Mesothelial cell of epicardium (in vitro differentiated cells): ENCODE results near the gene SLF2. TPM values are rescaled to one million over a fixed set of nuclear protein-coding genes. Genes with fewer than 3 reads are reported as not detected.

Experiments used
- DNase-seq, 2 experiments: peaks; one replicate each; pipeline ENCODE4 v3.0.0; 2021; ENCODE audit warnings: low spot score in 2 of 2; ENCODE audit not compliant: unreplicated experiment in 2 of 2
- H3K27ac Mint-ChIP-seq: 2 replicates; pipeline ENCODE4 v1.8.0; 2021; ENCODE audit warnings: mixed read lengths
- H3K27me3 Mint-ChIP-seq: 2 replicates; pipeline ENCODE4 v1.8.0; 2021; ENCODE audit warnings: low read depth, mixed read lengths
- H3K36me3 Mint-ChIP-seq: 2 replicates; pipeline ENCODE4 v1.8.0; 2021; ENCODE audit warnings: mixed read lengths
- H3K4me1 Mint-ChIP-seq: 2 replicates; pipeline ENCODE4 v1.8.0; 2021; ENCODE audit warnings: mixed read lengths
- H3K4me3 Mint-ChIP-seq: 2 replicates; pipeline ENCODE4 v1.8.0; 2021; ENCODE audit warnings: mild to moderate bottlenecking, moderate library complexity, mixed read lengths
- H3K9me3 Mint-ChIP-seq: 2 replicates; pipeline ENCODE4 v1.8.0; 2021; ENCODE audit warnings: mixed read lengths
- total RNA-seq: library from RNA; stranded (reverse); gene quantifications from 3 replicates; pipeline ENCODE4 v1.2.1, GENCODE V29; 2021
- TF ChIP-seq, protein P1 (sequence below): fragments of 200-600 bp; sonication (generic); IDR thresholded peaks from one replicate; pipeline ENCODE4 v1.5.0; 2021; ENCODE audit warnings: antibody characterized with exemption; ENCODE audit not compliant: unreplicated experiment

SLF2 gene
- total RNA-seq, 1 donor from 2014 or later = 35.5 TPM

DNA sequence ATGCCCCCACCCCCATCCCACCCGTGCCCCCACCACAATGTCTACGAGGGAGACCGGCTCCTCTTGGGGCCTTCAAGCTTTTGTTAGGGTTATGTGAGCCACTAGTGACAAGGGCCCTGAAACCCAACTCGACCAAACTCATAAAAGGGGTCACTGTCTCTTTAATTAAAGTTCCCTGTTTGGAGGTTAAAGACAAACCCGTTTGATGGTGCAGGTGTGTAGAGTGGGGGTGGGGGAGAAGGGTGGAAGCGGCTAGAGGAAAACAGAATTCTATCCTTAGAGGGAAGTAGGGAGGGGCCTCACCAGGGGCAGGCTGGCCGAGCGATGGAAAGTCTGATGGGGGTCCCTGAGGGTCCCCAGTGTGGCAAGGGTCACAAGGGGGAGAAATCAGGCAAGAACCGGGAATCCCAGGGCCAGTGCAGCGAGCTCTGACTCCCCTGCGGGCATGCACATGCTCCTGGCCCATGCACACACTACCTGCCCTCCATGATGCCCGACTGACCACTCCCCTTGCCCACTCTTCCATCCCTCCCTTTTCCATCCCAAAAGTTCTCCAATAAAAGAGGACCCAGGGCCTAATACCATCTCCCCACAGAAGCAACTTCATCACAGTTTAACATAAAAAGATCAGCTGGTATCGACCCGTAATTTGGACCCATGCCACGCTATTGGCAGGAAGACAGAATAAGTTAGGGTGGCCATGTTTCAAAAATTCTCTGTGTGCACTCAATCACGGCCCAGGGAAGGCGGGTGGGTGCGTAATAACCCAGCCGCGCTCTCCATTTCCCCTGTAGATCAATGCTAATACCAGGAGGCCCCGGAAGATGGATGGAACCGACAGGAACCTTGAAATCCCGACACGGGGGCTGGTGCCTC is 35.9 kb upstream of the SLF2 start:
- Mint-ChIP-seq H3K27me3 (peaks cover 51% of the 10 kb centered on the region), H3K4me1 (peaks cover 17% of the 10 kb centered on the region), H3K36me3 (no peaks in the 10 kb centered on the region), H3K4me3 (no peak overlapping the region), H3K27ac (no peak overlapping the region), H3K9me3 (no peaks in the 10 kb centered on the region)
- DNase-seq = no peak
- TF ChIP-seq, protein P1, sequence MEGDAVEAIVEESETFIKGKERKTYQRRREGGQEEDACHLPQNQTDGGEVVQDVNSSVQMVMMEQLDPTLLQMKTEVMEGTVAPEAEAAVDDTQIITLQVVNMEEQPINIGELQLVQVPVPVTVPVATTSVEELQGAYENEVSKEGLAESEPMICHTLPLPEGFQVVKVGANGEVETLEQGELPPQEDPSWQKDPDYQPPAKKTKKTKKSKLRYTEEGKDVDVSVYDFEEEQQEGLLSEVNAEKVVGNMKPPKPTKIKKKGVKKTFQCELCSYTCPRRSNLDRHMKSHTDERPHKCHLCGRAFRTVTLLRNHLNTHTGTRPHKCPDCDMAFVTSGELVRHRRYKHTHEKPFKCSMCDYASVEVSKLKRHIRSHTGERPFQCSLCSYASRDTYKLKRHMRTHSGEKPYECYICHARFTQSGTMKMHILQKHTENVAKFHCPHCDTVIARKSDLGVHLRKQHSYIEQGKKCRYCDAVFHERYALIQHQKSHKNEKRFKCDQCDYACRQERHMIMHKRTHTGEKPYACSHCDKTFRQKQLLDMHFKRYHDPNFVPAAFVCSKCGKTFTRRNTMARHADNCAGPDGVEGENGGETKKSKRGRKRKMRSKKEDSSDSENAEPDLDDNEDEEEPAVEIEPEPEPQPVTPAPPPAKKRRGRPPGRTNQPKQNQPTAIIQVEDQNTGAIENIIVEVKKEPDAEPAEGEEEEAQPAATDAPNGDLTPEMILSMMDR = no peak

DNA sequence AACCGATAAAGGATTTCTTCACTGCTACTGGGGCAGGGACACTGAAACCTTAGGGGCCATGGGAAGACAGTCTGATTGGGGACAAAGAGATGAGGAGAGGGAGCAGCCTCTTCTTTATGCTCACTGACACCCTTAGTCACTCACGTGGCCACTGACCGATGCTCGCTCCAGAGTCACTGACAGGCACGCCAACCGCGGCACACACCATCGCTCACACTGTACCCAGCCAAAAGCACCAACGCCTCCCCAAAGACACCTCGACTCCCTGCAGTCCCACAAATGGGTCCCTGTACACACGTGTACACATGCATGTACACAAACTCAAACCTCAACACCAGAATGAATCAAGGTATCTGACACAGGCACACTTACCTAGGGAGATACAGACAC is 35.3 kb upstream of the SLF2 start:
- TF ChIP-seq, protein P1 = no peak
- Mint-ChIP-seq H3K27me3 (peaks cover 51% of the 10 kb centered on the region), H3K4me1 (peaks cover 23% of the 10 kb centered on the region), H3K4me3 (no peak overlapping the region), H3K9me3 (no peaks in the 10 kb centered on the region), H3K36me3 (no peaks in the 10 kb centered on the region), H3K27ac (no peak overlapping the region)
- no peak for DNase-seq

DNA sequence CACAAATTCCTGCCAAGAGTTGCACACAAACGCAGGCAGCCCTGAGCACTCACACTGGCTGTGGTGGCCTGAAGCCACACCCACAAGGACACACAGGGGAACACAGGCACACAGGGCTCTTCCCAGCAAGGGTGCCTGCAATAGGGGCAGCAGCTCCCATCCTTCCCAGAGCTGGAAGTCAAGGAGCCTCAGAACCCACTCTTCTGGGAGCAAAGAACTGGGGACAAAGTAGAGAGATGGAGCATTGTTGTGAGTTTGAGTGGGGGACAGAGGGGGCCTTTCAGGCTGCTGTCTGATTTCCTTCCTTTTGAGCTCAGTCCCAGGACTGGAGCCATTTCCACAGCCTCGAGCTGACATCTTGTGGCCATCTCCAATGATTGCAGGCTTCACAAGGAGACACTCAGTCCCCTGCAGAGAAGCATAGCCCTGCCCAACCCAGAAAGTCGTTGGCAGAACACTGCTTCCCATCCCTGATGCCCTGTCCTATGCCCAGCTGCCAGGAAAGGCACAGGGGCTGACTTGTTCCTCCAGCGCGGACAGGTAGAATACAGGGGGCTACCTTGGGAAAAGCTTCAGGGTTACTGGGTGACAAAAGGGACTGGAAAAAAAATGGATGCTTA is 34.4 kb upstream of the SLF2 start:
- H3K4me3 Mint-ChIP-seq = no peak overlapping the region
- peak in 1 of 2 experiments; percentile 64 for DNase-seq
- TF ChIP-seq, protein P1 = peak; percentile 52
- no peaks in the 10 kb centered on the region for H3K9me3 Mint-ChIP-seq
- no peaks in the 10 kb centered on the region for H3K36me3 Mint-ChIP-seq
- peaks cover 25% of the 10 kb centered on the region for H3K4me1 Mint-ChIP-seq
- H3K27me3 Mint-ChIP-seq = peaks cover 45% of the 10 kb centered on the region
- no peak overlapping the region for H3K27ac Mint-ChIP-seq

DNA sequence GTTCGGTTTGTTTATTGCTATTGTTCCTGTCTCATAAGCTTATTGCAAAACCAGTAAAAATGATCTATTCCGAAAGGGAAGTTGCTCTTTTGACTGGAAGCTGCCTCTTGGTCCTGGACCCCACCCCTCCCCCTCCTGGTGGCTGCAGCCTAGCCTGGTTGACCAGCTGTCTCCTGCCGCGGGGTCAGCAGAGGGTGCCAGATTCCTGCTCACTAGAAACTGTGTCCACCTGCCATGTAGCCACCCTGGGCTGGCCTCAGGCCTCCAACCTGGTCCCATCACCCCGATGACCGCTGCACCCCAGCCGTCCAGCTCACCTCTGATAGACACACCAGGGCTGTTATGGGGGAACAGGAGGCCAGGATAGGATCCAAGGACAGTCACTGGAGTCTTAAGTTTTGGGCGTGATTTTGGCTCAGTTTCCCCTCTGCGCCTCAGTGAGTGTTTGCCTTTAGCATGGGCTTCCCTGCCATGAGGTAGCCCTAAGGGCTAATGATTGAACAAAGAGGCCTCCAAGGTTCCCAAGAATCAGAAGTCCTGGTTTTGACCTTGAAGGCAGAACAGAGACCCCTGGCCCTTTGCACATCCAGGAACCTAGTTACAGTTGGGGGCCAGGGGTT is 32.9 kb upstream of the SLF2 start:
- Mint-ChIP-seq H3K27me3 (peaks cover 38% of the 10 kb centered on the region), H3K9me3 (no peaks in the 10 kb centered on the region), H3K27ac (no peak overlapping the region), H3K4me1 (peaks cover 25% of the 10 kb centered on the region), H3K4me3 (no peak overlapping the region), H3K36me3 (no peaks in the 10 kb centered on the region)
- no peak for DNase-seq
- TF ChIP-seq, protein P1 = no peak

DNA sequence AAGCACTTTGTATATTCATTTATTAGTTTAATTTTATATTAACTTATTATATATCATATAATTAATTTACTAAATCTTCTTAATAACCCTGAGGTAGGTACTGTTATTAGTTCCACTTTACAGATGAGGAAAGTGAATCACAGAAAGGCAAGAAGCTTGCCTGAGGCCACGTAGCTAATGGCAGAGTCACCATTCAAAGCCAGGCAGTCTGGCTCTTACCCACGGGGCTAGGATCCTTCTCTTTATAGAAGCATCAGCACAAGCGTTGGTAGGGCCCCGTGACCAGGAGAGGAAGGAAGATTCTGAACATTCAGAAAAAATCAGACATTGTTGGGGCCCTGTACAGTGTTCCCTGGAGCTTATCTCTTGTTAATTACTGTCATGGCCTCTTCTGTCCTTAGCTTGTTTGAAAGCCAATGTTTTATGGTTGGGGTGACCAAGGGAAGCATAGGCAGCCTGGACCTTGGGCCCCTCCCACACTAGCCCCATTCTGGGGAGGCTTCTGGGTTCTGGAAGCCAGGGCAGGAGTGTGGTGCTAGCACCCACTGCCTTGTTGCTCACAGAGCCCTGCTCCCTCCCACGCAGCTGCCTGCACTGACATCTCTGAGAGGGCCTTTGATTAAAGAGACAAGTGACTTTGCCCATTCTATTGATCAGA is 31.1 kb upstream of the SLF2 start:
- DNase-seq = no peak
- TF ChIP-seq, protein P1 = no peak
- Mint-ChIP-seq H3K9me3 (no peaks in the 10 kb centered on the region), H3K4me3 (no peak overlapping the region), H3K27me3 (peaks cover 22% of the 10 kb centered on the region), H3K27ac (peak overlapping the region; percentile 85), H3K4me1 (peaks cover 26% of the 10 kb centered on the region), H3K36me3 (no peaks in the 10 kb centered on the region)
